Uterus (tissue), 2 donors: ENCODE data around the gene NUP160.

Experiments used
- CTCF ChIP-seq, 4 experiments: fragments of 200-600 bp in 2 of 4; fragments of 450-650 bp in 2 of 4; sonication (generic) in 2 of 4; IDR thresholded peaks; one replicate each; pipeline ENCODE4 v1.5.1; 2016 to 2019; ENCODE audit warnings: antibody characterized with exemption in 4 of 4, mild to moderate bottlenecking in 2 of 4, moderate library complexity in 1 of 4
- POLR2A ChIP-seq, 2 donors: fragments of 450-650 bp; IDR thresholded peaks; one replicate each; pipeline ENCODE4 v1.6.1; 2016; ENCODE audit warnings: antibody characterized with exemption in 2 of 2, mild to moderate bottlenecking in 1 of 2, moderate library complexity in 1 of 2

GRCh38 chr11:47797633-47798032 lies 50.5 kb downstream of the NUP160 start:
- TF ChIP-seq POLR2A (IDR thresholded peaks at IDR 0.05): no peak
- TF ChIP-seq CTCF (IDR thresholded peaks at IDR 0.05): no peak
